ENCODE measurements around the gene WNK3.
"Not testable (repeated sequence)": the region's sequence is repeated elsewhere in the genome, so short reads cannot be mapped to it uniquely, and the experiment has no call there.

The WNK3 gene

GRCh38 chrX:54357414-54358377 is at the start of gene WNK3:
WNK3 (minus strand) TSS chrX:54358046.
- Histone ChIP-seq H3K4me2 (ENCODE audit: low read length) (no peak within 1 kb of the TSS), H3K9me3 (ENCODE audit: insufficient read depth, low read length) (no peaks in the 10 kb centered on the region)

DNA sequence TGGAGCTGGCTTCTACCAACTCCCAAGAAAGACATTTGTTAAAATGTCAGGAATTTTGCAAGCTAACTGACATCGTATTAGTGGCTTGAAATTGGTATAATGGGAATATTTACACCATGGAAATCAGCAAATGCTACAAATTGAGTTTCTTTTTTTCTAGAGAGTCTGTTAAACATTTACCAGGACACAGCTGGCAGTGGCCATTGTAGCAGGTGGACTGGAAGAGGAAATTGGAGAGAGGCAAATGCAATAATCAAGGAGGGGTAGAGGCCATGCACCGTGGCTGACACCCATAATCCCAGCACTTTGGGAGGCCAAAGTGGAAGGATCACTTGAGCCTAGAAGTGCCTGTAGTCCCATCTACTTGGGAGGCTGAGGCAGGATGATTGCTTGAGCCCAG is 49.4 kb upstream of the WNK3 start:
- Histone ChIP-seq H3K27me3 (ENCODE audit: low read depth, low read length) (no peaks in the 10 kb centered on the region), H3K4me1 (ENCODE audit: low read length) (no peaks in the 10 kb centered on the region), H3K9ac (ENCODE audit: low read length) (no peak overlapping the region), H3K27ac (ENCODE audit: low read length) (no peak overlapping the region), H4K20me1 (ENCODE audit: insufficient read depth, low read length) (no peaks in the 10 kb centered on the region), H3K36me3 (replicated peaks; ENCODE audit: low read depth, low read length) (no peaks in the 10 kb centered on the region), H3K4me2 (ENCODE audit: low read length) (no peak overlapping the region), H3K79me2 (ENCODE audit: low read length) (no peaks in the 10 kb centered on the region), H3K4me3 (ENCODE audit: low read length) (no peak overlapping the region), H2AFZ (ENCODE audit: low read depth, low read length) (no peak overlapping the region), H3K9me3 (ENCODE audit: insufficient read depth, low read length) (no peaks in the 10 kb centered on the region)
- TF ChIP-seq CTCF (IDR thresholded peaks at IDR 0.05; ENCODE audit: low read depth, low read length) = no peak
- no peak for TF ChIP-seq EZH2phosphoT487 (IDR thresholded peaks at IDR 0.05; ENCODE audit: low read depth)

More at GRCh38 chrX:54357414-54358377, at the start of gene WNK3:
- H3K36me3 ChIP-seq (replicated peaks; ENCODE audit: low read depth, low read length) = no peaks in the 10 kb centered on the region
- no peaks in the 10 kb centered on the region for H4K20me1 ChIP-seq (ENCODE audit: insufficient read depth, low read length)
- H3K9ac ChIP-seq (ENCODE audit: low read length) = no peak within 1 kb of the TSS
- TF ChIP-seq EZH2phosphoT487 (IDR thresholded peaks at IDR 0.05; ENCODE audit: low read depth) (no peak), CTCF (IDR thresholded peaks at IDR 0.05; ENCODE audit: low read depth, low read length) (no peak)
- no peaks in the 10 kb centered on the region for H3K27me3 ChIP-seq (ENCODE audit: low read depth, low read length)
- H3K79me2 ChIP-seq (ENCODE audit: low read length) = no peaks in the 10 kb centered on the region
- no peaks in the 10 kb centered on the region for H3K4me1 ChIP-seq (ENCODE audit: low read length)
- H3K4me3 ChIP-seq (ENCODE audit: low read length) = no peak within 1 kb of the TSS
- H2AFZ ChIP-seq (ENCODE audit: low read depth, low read length) = no peak within 1 kb of the TSS
- H3K27ac ChIP-seq (ENCODE audit: low read length) = no peak within 1 kb of the TSS

- Histone ChIP-seq H3K9me3 (ENCODE audit: insufficient read depth, low read length) (no peaks in the 10 kb centered on the region), H3K79me2 (ENCODE audit: low read length) (no peaks in the 10 kb centered on the region), H3K27me3 (ENCODE audit: low read depth, low read length) (no peaks in the 10 kb centered on the region), H3K36me3 (replicated peaks; ENCODE audit: low read depth, low read length) (no peaks in the 10 kb centered on the region), H2AFZ (ENCODE audit: low read depth, low read length) (no peak overlapping the region), H3K4me3 (ENCODE audit: low read length) (no peak overlapping the region), H3K27ac (ENCODE audit: low read length) (no peak overlapping the region), H3K4me1 (ENCODE audit: low read length) (no peaks in the 10 kb centered on the region), H3K4me2 (ENCODE audit: low read length) (no peak overlapping the region), H3K9ac (ENCODE audit: low read length) (no peak overlapping the region), H4K20me1 (ENCODE audit: insufficient read depth, low read length) (no peaks in the 10 kb centered on the region)
- TF ChIP-seq EZH2phosphoT487 (IDR thresholded peaks at IDR 0.05; ENCODE audit: low read depth) (no peak), CTCF (IDR thresholded peaks at IDR 0.05; ENCODE audit: low read depth, low read length) (no peak)
Measured at GRCh38 chrX:54397113-54397512, 39.3 kb upstream of the WNK3 start.

GRCh38 chrX:54386314-54386713 is 28.5 kb upstream of the WNK3 start:
- no peak overlapping the region for H3K4me2 ChIP-seq (ENCODE audit: low read length)
- TF ChIP-seq EZH2phosphoT487 (IDR thresholded peaks at IDR 0.05; ENCODE audit: low read depth) = no peak
- TF ChIP-seq CTCF (IDR thresholded peaks at IDR 0.05; ENCODE audit: low read depth, low read length) = no peak

DNA sequence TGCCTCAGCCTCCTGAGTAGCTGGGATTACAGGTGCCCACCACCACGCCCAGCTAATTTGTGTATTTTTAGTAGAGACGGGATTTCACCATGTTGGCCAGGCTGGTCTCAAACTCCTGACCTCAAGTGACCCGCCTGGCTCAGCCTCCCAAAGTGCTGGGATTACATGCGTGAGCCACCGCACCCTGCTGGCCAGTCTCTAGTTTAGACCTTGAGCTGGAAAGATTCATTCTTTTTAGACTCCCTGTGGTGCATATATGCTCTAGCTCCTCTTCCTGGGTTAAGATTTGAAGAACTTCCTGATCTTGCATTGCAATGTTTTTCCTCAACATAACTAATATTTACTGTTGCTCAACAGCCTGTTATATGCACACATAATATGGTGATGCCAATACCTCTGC is 26.8 kb upstream of the WNK3 start:
- not testable (repeated sequence) for H3K27me3 ChIP-seq (ENCODE audit: low read depth, low read length); H3K36me3 ChIP-seq (replicated peaks; ENCODE audit: low read depth, low read length); H3K79me2 ChIP-seq (ENCODE audit: low read length); H2AFZ ChIP-seq (ENCODE audit: low read depth, low read length); H3K4me1 ChIP-seq (ENCODE audit: low read length); H3K4me3 ChIP-seq (ENCODE audit: low read length); H3K4me2 ChIP-seq (ENCODE audit: low read length); H3K27ac ChIP-seq (ENCODE audit: low read length); H3K9me3 ChIP-seq (ENCODE audit: insufficient read depth, low read length); H3K9ac ChIP-seq (ENCODE audit: low read length); H4K20me1 ChIP-seq (ENCODE audit: insufficient read depth, low read length)

More at GRCh38 chrX:54386314-54386713, 28.5 kb upstream of the WNK3 start:
- Histone ChIP-seq H3K9me3 (ENCODE audit: insufficient read depth, low read length) (no peaks in the 10 kb centered on the region), H3K9ac (ENCODE audit: low read length) (no peak overlapping the region), H3K4me1 (ENCODE audit: low read length) (no peaks in the 10 kb centered on the region), H3K27ac (ENCODE audit: low read length) (no peak overlapping the region), H4K20me1 (ENCODE audit: insufficient read depth, low read length) (no peaks in the 10 kb centered on the region), H2AFZ (ENCODE audit: low read depth, low read length) (no peak overlapping the region), H3K4me3 (ENCODE audit: low read length) (no peak overlapping the region), H3K79me2 (ENCODE audit: low read length) (no peaks in the 10 kb centered on the region), H3K36me3 (replicated peaks; ENCODE audit: low read depth, low read length) (no peaks in the 10 kb centered on the region), H3K27me3 (ENCODE audit: low read depth, low read length) (no peaks in the 10 kb centered on the region)

Measured in OCI-LY3 (cell line).